ENCODE data around the gene HECA.

- TF ChIP-seq TAF1 (IDR thresholded peaks at IDR 0.05; ENCODE audit: borderline replicate concordance, low read depth, low read length) = no peak
- no peak for TF ChIP-seq POLR2A (IDR thresholded peaks at IDR 0.05; ENCODE audit: low read depth, low read length)
- TF ChIP-seq POLR2AphosphoS5 (IDR thresholded peaks at IDR 0.05; ENCODE audit: low read depth, low read length) = no peak
These were observed 26.3 kb downstream of the HECA start for GRCh38 chr6:139161169-139161568.
